GM12878 (cell line): ENCODE measurements around the gene LTC4S. TPM values are rescaled to one million over a fixed set of nuclear protein-coding genes. Genes with fewer than 3 reads are reported as not detected.

Experiments
- FOXM1 ChIP-seq: IDR thresholded peaks from 2 replicates; pipeline ENCODE4 v1.6.1; 2012; ENCODE audit warnings: low read depth, mild to moderate bottlenecking, inconsistent platforms, low read length, moderate library complexity
- HDAC2 ChIP-seq: fragments of 200-600 bp; sonication (generic); IDR thresholded peaks from 2 replicates; pipeline ENCODE4 v1.6.1; 2017
- IKZF2 ChIP-seq, 2 experiments: fragments of 450-650 bp; IDR thresholded peaks; 2 replicates each; pipeline ENCODE4 v1.6.1; 2017; ENCODE audit warnings: mild to moderate bottlenecking in 2 of 2, moderate library complexity in 2 of 2
- NR2C2 ChIP-seq: IDR thresholded peaks from 2 replicates; pipeline ENCODE4 v1.6.1; 2011; ENCODE audit warnings: borderline replicate concordance, low read depth; ENCODE audit not compliant: control insufficient read depth, insufficient read length
- POLR2A ChIP-seq: IDR thresholded peaks from 2 replicates; pipeline ENCODE4 v1.6.1; 2011; ENCODE audit warnings: low read depth, mild to moderate bottlenecking, low read length
- SKIL ChIP-seq: fragments of 450-650 bp; IDR thresholded peaks from 2 replicates; pipeline ENCODE4 v1.6.1; 2017; ENCODE audit warnings: mild to moderate bottlenecking, low read depth, inconsistent platforms; ENCODE audit not compliant: poor library complexity, severe bottlenecking
- SMAD1 ChIP-seq: fragments of 450-650 bp; IDR thresholded peaks from 2 replicates; pipeline ENCODE4 v1.6.1; 2018; ENCODE audit warnings: mild to moderate bottlenecking, low read depth; ENCODE audit not compliant: partially characterized antibody
- SMARCA5 ChIP-seq: fragments of 450-650 bp; IDR thresholded peaks from 2 replicates; pipeline ENCODE4 v1.6.1; 2017; ENCODE audit warnings: mild to moderate bottlenecking
- polyA plus RNA-seq, 11 experiments: library from polyadenylated mRNA; depleted of rRNA in 4 of 11; unstranded in 6 of 11; stranded (reverse) in 5 of 11; fragments of >200 nt; fragmentation: Nextera tagmentation in 4 of 11; fragmentation: Illumina TruSeq in 1 of 11; extraction: Ambion mirVana in 4 of 11; extraction: Trizol in 1 of 11; gene quantifications; 1 replicate in 1 of 11; 2 replicates in 10 of 11; pipeline versions ENCODE4 v1.2.1 to v1.2.3, GENCODE V29; 2011 to 2016; ENCODE audit warnings: inconsistent platforms in 2 of 11, missing spikeins in 2 of 11, low read depth in 1 of 11
- total RNA-seq, 4 experiments: library from RNA; depleted of rRNA in 3 of 4; stranded (reverse); fragments of >200 nt in 3 of 4; fragmentation: Illumina TruSeq in 1 of 4; extraction: Trizol in 1 of 4; gene quantifications; 2 replicates each; pipeline versions ENCODE4 v1.2.1 to v1.2.3, GENCODE V29; 2013 to 2021
- TF ChIP-seq, protein P1 (sequence below): IDR thresholded peaks from 2 replicates; pipeline ENCODE4 v1.6.1; 2012; ENCODE audit warnings: low read length, inconsistent platforms
- TF ChIP-seq, protein P2 (sequence below): fragments of 450-650 bp; conservative IDR thresholded peaks from 2 replicates; pipeline ENCODE4 v1.6.1; 2017; ENCODE audit warnings: mild to moderate bottlenecking, moderate library complexity
- TF ChIP-seq, protein P3 (sequence below): fragments of 150-350 bp; IDR thresholded peaks from 2 replicates; pipeline ENCODE4 v1.6.1; 2014; ENCODE audit warnings: mild to moderate bottlenecking, low read depth, low read length
- TF ChIP-seq, protein P4 (sequence below): IDR thresholded peaks from 2 replicates; pipeline ENCODE4 v1.6.1; 2011; ENCODE audit warnings: mild to moderate bottlenecking, low read depth, low read length, moderate library complexity; ENCODE audit not compliant: insufficient replicate concordance

LTC4S gene
- total and polyA plus RNA-seq, 10 of the 15 experiments (the other 5 are each of a cell fraction or from before 2014, with no cell fraction given), result 0.78 to 3.6 (median 1.8) TPM; not detected in 5

- TF ChIP-seq, protein P1, sequence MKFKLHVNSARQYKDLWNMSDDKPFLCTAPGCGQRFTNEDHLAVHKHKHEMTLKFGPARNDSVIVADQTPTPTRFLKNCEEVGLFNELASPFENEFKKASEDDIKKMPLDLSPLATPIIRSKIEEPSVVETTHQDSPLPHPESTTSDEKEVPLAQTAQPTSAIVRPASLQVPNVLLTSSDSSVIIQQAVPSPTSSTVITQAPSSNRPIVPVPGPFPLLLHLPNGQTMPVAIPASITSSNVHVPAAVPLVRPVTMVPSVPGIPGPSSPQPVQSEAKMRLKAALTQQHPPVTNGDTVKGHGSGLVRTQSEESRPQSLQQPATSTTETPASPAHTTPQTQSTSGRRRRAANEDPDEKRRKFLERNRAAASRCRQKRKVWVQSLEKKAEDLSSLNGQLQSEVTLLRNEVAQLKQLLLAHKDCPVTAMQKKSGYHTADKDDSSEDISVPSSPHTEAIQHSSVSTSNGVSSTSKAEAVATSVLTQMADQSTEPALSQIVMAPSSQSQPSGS, result no peak
- TF ChIP-seq HDAC2, result no peak
- no peak for TF ChIP-seq SMAD1
- TF ChIP-seq IKZF2 (IDR thresholded peaks at IDR 0.05), result no peak
- no peak for TF ChIP-seq SMARCA5
- TF ChIP-seq SKIL, result no peak
- no peak for TF ChIP-seq NR2C2
- TF ChIP-seq, protein P2, sequence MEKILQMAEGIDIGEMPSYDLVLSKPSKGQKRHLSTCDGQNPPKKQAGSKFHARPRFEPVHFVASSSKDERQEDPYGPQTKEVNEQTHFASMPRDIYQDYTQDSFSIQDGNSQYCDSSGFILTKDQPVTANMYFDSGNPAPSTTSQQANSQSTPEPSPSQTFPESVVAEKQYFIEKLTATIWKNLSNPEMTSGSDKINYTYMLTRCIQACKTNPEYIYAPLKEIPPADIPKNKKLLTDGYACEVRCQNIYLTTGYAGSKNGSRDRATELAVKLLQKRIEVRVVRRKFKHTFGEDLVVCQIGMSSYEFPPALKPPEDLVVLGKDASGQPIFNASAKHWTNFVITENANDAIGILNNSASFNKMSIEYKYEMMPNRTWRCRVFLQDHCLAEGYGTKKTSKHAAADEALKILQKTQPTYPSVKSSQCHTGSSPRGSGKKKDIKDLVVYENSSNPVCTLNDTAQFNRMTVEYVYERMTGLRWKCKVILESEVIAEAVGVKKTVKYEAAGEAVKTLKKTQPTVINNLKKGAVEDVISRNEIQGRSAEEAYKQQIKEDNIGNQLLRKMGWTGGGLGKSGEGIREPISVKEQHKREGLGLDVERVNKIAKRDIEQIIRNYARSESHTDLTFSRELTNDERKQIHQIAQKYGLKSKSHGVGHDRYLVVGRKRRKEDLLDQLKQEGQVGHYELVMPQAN, result no peak
- TF ChIP-seq POLR2A, result peak; percentile 37; the same call in 1 of the 2 replicates
- TF ChIP-seq FOXM1, result no peak
- TF ChIP-seq, protein P3, sequence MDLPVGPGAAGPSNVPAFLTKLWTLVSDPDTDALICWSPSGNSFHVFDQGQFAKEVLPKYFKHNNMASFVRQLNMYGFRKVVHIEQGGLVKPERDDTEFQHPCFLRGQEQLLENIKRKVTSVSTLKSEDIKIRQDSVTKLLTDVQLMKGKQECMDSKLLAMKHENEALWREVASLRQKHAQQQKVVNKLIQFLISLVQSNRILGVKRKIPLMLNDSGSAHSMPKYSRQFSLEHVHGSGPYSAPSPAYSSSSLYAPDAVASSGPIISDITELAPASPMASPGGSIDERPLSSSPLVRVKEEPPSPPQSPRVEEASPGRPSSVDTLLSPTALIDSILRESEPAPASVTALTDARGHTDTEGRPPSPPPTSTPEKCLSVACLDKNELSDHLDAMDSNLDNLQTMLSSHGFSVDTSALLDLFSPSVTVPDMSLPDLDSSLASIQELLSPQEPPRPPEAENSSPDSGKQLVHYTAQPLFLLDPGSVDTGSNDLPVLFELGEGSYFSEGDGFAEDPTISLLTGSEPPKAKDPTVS, result no peak
- TF ChIP-seq, protein P4, sequence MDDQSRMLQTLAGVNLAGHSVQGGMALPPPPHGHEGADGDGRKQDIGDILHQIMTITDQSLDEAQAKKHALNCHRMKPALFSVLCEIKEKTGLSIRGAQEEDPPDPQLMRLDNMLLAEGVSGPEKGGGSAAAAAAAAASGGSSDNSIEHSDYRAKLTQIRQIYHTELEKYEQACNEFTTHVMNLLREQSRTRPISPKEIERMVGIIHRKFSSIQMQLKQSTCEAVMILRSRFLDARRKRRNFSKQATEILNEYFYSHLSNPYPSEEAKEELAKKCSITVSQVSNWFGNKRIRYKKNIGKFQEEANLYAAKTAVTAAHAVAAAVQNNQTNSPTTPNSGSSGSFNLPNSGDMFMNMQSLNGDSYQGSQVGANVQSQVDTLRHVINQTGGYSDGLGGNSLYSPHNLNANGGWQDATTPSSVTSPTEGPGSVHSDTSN, result no peak
Observed at GRCh38 chr5:179816796-179817469, 23.1 kb downstream of the LTC4S start (continued).
